Memory B cell (primary cell): ENCODE data around the gene SLC66A1.

Experiments used
- ATAC-seq: fragments of 150-1000 bp; cut with Tn5 transposase; 2 replicates; pipeline ENCODE4 v1.10.0; 2021; ENCODE audit warnings: low read depth, mild to moderate bottlenecking, moderate library complexity
- DNase-seq, 2 donors: peaks; one replicate each; pipeline ENCODE4 v3.0.0; 2022; ENCODE audit warnings: low spot score in 2 of 2
- H3K27ac Mint-ChIP-seq: one replicate; pipeline ENCODE4 v1.8.0; 2022; ENCODE audit warnings: mild to moderate bottlenecking, moderate library complexity, mixed read lengths
- H3K27me3 Mint-ChIP-seq: one replicate; pipeline ENCODE4 v1.8.0; 2022; ENCODE audit warnings: mixed read lengths
- H3K36me3 Mint-ChIP-seq: one replicate; pipeline ENCODE4 v1.8.0; 2022; ENCODE audit warnings: mild to moderate bottlenecking, mixed read lengths
- H3K4me1 Mint-ChIP-seq: one replicate; pipeline ENCODE4 v1.8.0; 2022; ENCODE audit warnings: mixed read lengths
- H3K4me3 Mint-ChIP-seq: one replicate; pipeline ENCODE4 v1.8.0; 2022; ENCODE audit warnings: mild to moderate bottlenecking, moderate library complexity, mixed read lengths
- H3K9me3 Mint-ChIP-seq: one replicate; pipeline ENCODE4 v1.8.0; 2022; ENCODE audit warnings: mixed read lengths

The SLC66A1 gene

GRCh38 chr1:19374083-19374801 is 62.1 kb downstream of the SLC66A1 start:
- peaks cover 17% of the 10 kb centered on the region for H3K36me3 Mint-ChIP-seq
- ATAC-seq (no peak), DNase-seq (no peak)
- H3K27ac Mint-ChIP-seq: no peak overlapping the region
- H3K9me3 Mint-ChIP-seq: no peaks in the 10 kb centered on the region
- no peak overlapping the region for H3K4me3 Mint-ChIP-seq
- H3K4me1 Mint-ChIP-seq: peaks cover 3% of the 10 kb centered on the region
- no peaks in the 10 kb centered on the region for H3K27me3 Mint-ChIP-seq

- DNase-seq (no peak), ATAC-seq (no peak)
- H3K4me3 Mint-ChIP-seq: no peak overlapping the region
- no peaks in the 10 kb centered on the region for H3K27me3 Mint-ChIP-seq
- H3K27ac Mint-ChIP-seq: no peak overlapping the region
- peaks cover 21% of the 10 kb centered on the region for H3K36me3 Mint-ChIP-seq
- H3K4me1 Mint-ChIP-seq: peaks cover 2% of the 10 kb centered on the region
- no peaks in the 10 kb centered on the region for H3K9me3 Mint-ChIP-seq
These were observed 62.8 kb downstream of the SLC66A1 start for GRCh38 chr1:19374926-19375325.

- Mint-ChIP-seq H3K27ac (peak overlapping the region; percentile 33), H3K4me3 (no peak overlapping the region), H3K36me3 (peaks cover 21% of the 10 kb centered on the region), H3K9me3 (no peaks in the 10 kb centered on the region), H3K4me1 (no peaks in the 10 kb centered on the region), H3K27me3 (no peaks in the 10 kb centered on the region)
- no peak for ATAC-seq
- no peak for DNase-seq
These were observed 63.7 kb downstream of the SLC66A1 start for GRCh38 chr1:19375631-19376400.

- no peaks in the 10 kb centered on the region for H3K9me3 Mint-ChIP-seq
- ATAC-seq (no peak), DNase-seq (no peak)
- no peak overlapping the region for H3K4me3 Mint-ChIP-seq
- no peaks in the 10 kb centered on the region for H3K4me1 Mint-ChIP-seq
- peak overlapping the region; percentile 35 for H3K27ac Mint-ChIP-seq
- no peaks in the 10 kb centered on the region for H3K27me3 Mint-ChIP-seq
- peaks cover 23% of the 10 kb centered on the region for H3K36me3 Mint-ChIP-seq
These were observed 64.6 kb downstream of the SLC66A1 start for GRCh38 chr1:19376428-19377372.

- DNase-seq (no peak), ATAC-seq (no peak)
- no peaks in the 10 kb centered on the region for H3K4me1 Mint-ChIP-seq
- no peaks in the 10 kb centered on the region for H3K9me3 Mint-ChIP-seq
- peaks cover 23% of the 10 kb centered on the region for H3K36me3 Mint-ChIP-seq
- no peak overlapping the region for H3K4me3 Mint-ChIP-seq
- peak overlapping the region; percentile 35 for H3K27ac Mint-ChIP-seq
- H3K27me3 Mint-ChIP-seq: no peaks in the 10 kb centered on the region
These were observed 65.9 kb downstream of the SLC66A1 start for GRCh38 chr1:19377812-19378718.
